Measurements from ENCODE around the gene KCNJ12. TPM values are rescaled to one million over a fixed set of nuclear protein-coding genes. Genes with fewer than 3 reads are reported as not detected.
"Not testable (repeated sequence)": the region's sequence is repeated elsewhere in the genome, so short reads cannot be mapped to it uniquely, and the experiment has no call there.

Gene KCNJ12
- total RNA-seq, 4 donors from 2014 or later: 0.84 to 2.4 (median 1.7) TPM

- H3K27me3 ChIP-seq; DNase-seq (ENCODE audit: low spot score in 2 of 2); H3K9me3 ChIP-seq; H3K4me3 ChIP-seq; H3K36me3 ChIP-seq; H3K27ac ChIP-seq; H3K4me1 ChIP-seq: not testable (repeated sequence)
- WGBS, 2 donors: 76 to 79% methylated on average over 10 of the region's 10 CpGs
Measured at GRCh38 chr17:21417349-21417748, 41.2 kb downstream of the KCNJ12 start.

- no peak for TF ChIP-seq POLR2A (IDR thresholded peaks at IDR 0.05)
- no peak for TF ChIP-seq EP300 (IDR thresholded peaks at IDR 0.05)
- TF ChIP-seq CTCF (IDR thresholded peaks at IDR 0.05): no peak
- Histone ChIP-seq H3K27ac (no peak overlapping the region), H3K4me1 (no peaks in the 10 kb centered on the region), H3K9me3 (no peaks in the 10 kb centered on the region), H3K27me3 (no peaks in the 10 kb centered on the region), H3K36me3 (no peaks in the 10 kb centered on the region), H3K4me3 (no peak overlapping the region)
- 94% methylated on average over 7 to 9 of the region's 9 CpGs for WGBS, 2 donors
- no peak for DNase-seq (ENCODE audit: low spot score in 2 of 2)
Measured at GRCh38 chr17:21417921-21418320, 41.8 kb downstream of the KCNJ12 start.

GRCh38 chr17:21418446-21419298 lies 42.5 kb downstream of the KCNJ12 start:
- Histone ChIP-seq H3K27ac (no peak overlapping the region), H3K9me3 (no peaks in the 10 kb centered on the region), H3K4me1 (no peaks in the 10 kb centered on the region), H3K27me3 (no peaks in the 10 kb centered on the region), H3K4me3 (no peak overlapping the region), H3K36me3 (no peaks in the 10 kb centered on the region)
- 71 to 72% methylated on average over 17 to 21 of the region's 21 CpGs for WGBS, 2 donors
- no peak for TF ChIP-seq CTCF (IDR thresholded peaks at IDR 0.05)
- no peak for TF ChIP-seq EP300 (IDR thresholded peaks at IDR 0.05)
- no peak for TF ChIP-seq POLR2A (IDR thresholded peaks at IDR 0.05)
- DNase-seq (ENCODE audit: low spot score in 2 of 2): no peak

- no peaks in the 10 kb centered on the region for H3K27me3 ChIP-seq
- H3K9me3 ChIP-seq: no peaks in the 10 kb centered on the region
- 76 to 79% methylated on average over 19 to 20 of the region's 25 CpGs for WGBS, 2 donors
- no peak overlapping the region for H3K4me3 ChIP-seq
- no peaks in the 10 kb centered on the region for H3K4me1 ChIP-seq
- DNase-seq (ENCODE audit: low spot score in 2 of 2): no peak
- H3K36me3 ChIP-seq: no peaks in the 10 kb centered on the region
- TF ChIP-seq POLR2A (IDR thresholded peaks at IDR 0.05) (no peak), EP300 (IDR thresholded peaks at IDR 0.05) (no peak)
- H3K27ac ChIP-seq: no peak overlapping the region
Measured at GRCh38 chr17:21419299-21420239, 43.4 kb downstream of the KCNJ12 start.

- H3K27me3 ChIP-seq; H3K36me3 ChIP-seq; H3K9me3 ChIP-seq; H3K4me1 ChIP-seq; H3K27ac ChIP-seq; H3K4me3 ChIP-seq; DNase-seq (ENCODE audit: low spot score in 2 of 2): not testable (repeated sequence)
- WGBS, 2 donors: 80 to 81% methylated on average over 7 to 10 of the region's 11 CpGs
Measured at GRCh38 chr17:21420503-21421090, 44.4 kb downstream of the KCNJ12 start.

- not testable (repeated sequence) for DNase-seq (ENCODE audit: low spot score in 2 of 2); H3K4me3 ChIP-seq; H3K4me1 ChIP-seq; H3K36me3 ChIP-seq; H3K27ac ChIP-seq; H3K9me3 ChIP-seq; H3K27me3 ChIP-seq
- 83 to 88% methylated on average over 11 to 20 of the region's 20 CpGs for WGBS, 2 donors
Measured at GRCh38 chr17:21421421-21422310, 45.5 kb downstream of the KCNJ12 start.

- WGBS, 2 donors: 80 to 87% methylated on average over 7 to 9 of the region's 14 CpGs
- H3K27me3 ChIP-seq; H3K27ac ChIP-seq; H3K36me3 ChIP-seq; H3K4me1 ChIP-seq; H3K4me3 ChIP-seq; DNase-seq (ENCODE audit: low spot score in 2 of 2); H3K9me3 ChIP-seq: not testable (repeated sequence)
Measured at GRCh38 chr17:21422311-21423189, 46.4 kb downstream of the KCNJ12 start.

GRCh38 chr17:21423190-21423493 lies 47.0 kb downstream of the KCNJ12 start:
- H3K27me3 ChIP-seq; H3K4me3 ChIP-seq; H3K27ac ChIP-seq; H3K9me3 ChIP-seq; H3K4me1 ChIP-seq; DNase-seq (ENCODE audit: low spot score in 2 of 2); H3K36me3 ChIP-seq: not testable (repeated sequence)
- WGBS, 2 donors: 64 to 76% methylated on average over 7 of the region's 9 CpGs

GRCh38 chr17:21424697-21425096 lies 48.5 kb downstream of the KCNJ12 start:
- WGBS, 2 donors: 87 to 91% methylated on average over 7 of the region's 7 CpGs
- not testable (repeated sequence) for H3K4me3 ChIP-seq; H3K27me3 ChIP-seq; H3K4me1 ChIP-seq; H3K36me3 ChIP-seq; H3K9me3 ChIP-seq; DNase-seq (ENCODE audit: low spot score in 2 of 2); H3K27ac ChIP-seq
